Raji (cell line): ENCODE results near the gene TSPAN14.
A peak's percentile ranks its signal among the peaks of the same experiment; 100 is the strongest.

Experiments used
- POLR2A ChIP-seq: IDR thresholded peaks from 2 replicates; pipeline ENCODE4 v1.6.1; 2011; ENCODE audit warnings: low read depth, low read length, control low read depth; ENCODE audit not compliant: insufficient read depth

The TSPAN14 gene

GRCh38 chr10:80444646-80445319 is 9.3 kb upstream of the TSPAN14 start:
- TF ChIP-seq POLR2A = no peak

- TF ChIP-seq POLR2A = no peak
These were observed 6.5 kb upstream of the TSPAN14 start for GRCh38 chr10:80447436-80448190.

DNA sequence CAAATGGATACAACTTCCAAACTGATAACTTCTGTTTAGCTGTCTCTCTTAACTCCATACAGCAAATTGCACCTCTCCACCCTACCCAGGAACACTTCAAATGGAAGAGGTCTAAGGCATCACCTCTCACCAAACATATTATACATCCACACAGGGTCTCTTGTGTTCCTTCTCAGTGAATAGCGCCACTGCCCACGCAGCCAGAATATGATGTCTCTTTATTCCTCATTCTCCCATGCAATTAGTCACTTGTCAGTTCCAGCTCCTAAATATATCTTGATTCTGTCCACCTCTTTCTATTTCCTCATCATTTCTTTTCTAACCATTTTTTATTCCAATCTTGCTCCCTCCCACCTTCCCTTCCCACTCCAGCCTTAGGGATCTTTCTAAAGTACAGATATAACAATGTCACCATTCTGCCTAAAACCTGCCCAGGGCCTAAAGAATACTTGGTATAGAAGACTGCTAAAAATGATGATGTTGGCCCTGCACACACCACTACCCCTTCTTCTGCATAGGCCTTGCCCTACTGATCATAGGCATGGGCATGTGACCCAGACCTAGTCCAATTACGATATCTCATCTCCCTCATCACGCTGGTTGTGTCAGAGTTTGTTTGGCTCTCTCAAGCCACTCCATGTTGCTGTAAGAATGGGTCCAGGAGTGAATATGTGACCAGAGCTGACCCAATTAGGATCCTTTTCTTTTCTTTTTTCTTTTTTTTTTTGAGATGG is 5.7 kb upstream of the TSPAN14 start:
- no peak for TF ChIP-seq POLR2A

GRCh38 chr10:80449520-80449919 is 4.6 kb upstream of the TSPAN14 start:
- no peak for TF ChIP-seq POLR2A

GRCh38 chr10:80451132-80451531 is 3.0 kb upstream of the TSPAN14 start:
- TF ChIP-seq POLR2A = no peak

DNA sequence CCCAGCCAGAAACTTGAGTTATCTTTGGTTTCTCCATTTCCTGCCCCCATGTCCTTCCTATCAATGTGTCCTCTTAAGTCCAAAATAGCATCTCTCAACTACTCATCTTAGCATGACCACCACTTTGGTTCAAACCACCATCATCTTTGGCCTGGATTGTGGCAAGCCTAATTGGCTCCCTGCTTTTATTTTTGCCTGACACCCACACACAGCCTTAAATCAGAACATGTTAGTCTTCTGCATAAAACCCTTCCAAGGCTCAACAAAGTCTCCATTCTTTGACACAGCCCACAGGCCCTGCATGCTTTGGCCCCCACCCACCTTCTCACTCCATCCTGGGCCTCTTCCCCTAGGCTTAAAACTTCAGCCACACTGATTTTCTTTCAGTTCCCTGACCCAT is 2.0 kb upstream of the TSPAN14 start:
- TF ChIP-seq POLR2A = no peak

DNA sequence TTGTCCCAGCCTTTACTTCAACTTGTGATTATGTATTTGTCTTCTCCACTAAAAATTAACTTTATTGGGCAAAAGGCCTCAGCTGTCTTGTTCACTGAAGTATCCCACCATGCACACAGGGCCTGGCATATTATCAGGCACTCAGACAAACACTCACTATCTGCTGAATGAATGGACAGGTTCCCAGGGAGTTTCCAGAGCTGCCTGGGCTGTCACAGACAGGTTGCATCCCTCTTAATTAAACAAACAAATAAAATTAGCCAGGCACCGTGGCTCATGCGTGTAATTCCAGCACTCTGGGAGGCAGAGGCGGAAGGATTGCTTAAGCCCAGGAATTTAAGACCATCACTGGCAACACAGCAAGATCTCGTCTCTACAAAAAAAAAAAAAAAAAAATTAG is 1.5 kb upstream of the TSPAN14 start:
- TF ChIP-seq POLR2A = no peak

DNA sequence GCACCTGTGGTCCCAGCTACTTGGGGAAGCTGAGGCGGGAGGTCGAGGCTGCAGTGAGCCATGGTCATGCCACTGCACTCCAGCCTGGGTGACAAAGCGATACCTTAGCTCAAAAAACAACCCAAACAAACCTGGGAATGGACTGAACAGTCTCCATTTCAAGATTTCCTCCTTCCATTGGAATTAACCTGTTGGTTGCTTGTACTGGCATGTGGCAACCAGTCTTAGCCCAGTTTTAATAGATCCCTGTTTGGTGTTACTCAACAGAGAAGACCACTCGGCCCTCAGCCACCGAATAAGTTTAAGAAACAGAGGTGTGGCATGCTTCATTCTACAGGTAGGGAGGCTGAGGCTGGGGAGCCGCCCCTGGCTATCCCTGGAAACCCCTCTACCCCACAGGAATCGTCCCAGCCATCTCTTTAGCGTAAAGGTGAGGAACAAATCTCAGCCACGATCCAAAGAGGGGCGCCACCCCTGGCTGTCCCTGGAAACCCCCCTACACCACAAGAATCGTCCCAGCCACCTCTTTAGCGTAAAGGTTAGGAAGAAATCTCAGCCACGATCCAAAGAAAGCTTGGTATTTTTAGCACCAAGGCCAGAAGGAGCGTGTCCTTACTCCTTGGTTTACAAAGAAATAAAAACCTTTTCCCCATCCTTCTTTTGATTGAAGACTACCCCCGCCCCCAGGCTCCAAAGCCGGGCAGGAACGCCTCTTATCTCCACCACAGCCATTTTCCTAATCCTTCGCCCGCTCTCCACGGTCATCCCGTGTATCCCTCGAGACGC is 861 bp upstream of the TSPAN14 start:
- no peak for TF ChIP-seq POLR2A

DNA sequence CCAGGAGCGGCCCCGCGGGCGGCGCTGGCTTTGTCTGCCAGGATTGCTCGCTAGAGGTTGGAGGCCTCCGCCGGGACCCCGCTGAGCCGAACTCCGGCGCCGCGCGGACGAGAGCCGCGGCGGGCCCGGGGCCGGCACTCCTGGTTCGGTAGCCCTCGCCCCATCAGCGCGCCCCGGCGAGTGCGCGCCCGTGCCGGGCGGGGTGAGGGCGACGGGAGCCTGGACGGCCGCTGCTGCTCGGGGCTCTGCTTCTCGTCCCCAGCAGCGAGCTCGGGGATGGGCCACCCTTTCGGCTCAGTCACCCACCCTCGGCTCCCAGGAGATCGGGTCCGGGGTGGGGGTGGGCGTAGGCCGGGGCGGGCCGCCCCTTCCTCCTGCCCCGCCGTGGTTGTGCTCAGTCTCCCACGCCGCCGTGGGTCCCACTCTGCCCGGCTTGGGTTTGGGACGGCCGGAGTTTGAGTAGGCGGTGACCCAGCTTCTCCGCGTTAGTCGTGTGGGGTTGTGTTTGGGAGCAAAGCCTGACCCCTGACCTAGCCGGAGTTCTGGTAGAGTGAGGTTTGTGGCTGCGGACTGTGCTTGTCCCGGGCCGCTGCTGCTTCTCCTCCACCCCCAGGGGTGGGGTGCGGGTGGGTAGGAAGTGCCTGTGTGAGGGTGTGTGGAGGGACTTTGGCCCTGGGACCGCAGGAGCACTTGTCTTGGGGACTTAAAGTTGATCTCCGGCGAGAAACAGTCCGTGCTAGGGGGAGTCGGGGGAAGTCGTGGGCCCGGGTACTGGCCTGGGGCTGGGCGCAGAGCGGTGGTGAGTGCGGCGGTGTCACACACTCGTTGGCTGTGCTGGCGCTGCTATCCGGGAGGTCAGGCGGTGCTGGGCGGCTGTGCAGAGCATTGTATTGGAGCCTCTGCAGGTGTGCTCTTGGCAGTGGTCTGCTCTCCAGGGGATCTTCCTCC is 677 bp downstream of the TSPAN14 start:
- TF ChIP-seq POLR2A = peak; percentile 42

DNA sequence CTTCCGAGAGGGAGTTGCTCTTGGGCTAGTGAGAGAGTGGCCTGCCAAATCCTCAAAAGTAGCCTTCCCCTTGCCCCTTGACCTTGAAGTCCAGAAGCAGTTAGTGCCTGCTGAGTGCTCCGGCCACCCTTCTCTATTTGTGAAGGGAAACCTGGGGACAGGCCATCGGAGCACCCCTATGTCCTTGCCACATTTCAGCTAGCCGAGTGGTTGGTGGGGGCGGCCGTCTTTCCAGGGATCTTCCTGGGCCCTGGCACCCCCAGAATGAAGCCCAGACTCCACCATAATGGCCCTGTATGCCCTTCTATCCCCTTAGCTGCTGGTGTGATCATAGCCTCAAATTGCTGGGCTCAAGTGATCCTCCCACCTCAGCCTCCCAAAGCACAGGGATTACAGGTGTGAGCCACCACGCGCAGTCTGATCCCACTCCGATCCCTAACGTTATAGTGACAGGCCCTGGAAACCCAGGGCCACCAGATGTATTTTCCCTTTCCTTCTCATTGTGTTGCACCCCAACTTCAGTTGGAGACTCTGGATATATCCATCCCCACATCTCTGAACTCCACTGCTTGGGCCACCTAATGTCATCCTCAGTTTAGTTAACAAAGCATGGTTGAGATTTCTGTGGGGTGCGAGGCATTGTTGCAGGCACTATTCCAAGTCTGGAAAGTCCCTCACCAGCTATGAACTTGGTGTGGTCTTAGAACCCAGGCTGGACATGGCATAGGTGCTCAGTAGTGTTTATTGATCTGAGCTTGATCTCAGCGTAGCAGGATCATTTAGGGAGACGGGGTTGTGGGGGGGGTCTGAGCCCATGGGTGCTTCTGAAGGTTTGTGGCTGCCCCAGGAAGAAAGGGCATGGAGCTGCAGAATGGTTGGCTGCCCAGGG is 1.6 kb downstream of the TSPAN14 start:
- TF ChIP-seq POLR2A = no peak

- no peak for TF ChIP-seq POLR2A
These were observed 3.6 kb downstream of the TSPAN14 start for GRCh38 chr10:80457554-80458262.

- TF ChIP-seq POLR2A = no peak
These were observed 4.1 kb downstream of the TSPAN14 start for GRCh38 chr10:80458263-80458625.

DNA sequence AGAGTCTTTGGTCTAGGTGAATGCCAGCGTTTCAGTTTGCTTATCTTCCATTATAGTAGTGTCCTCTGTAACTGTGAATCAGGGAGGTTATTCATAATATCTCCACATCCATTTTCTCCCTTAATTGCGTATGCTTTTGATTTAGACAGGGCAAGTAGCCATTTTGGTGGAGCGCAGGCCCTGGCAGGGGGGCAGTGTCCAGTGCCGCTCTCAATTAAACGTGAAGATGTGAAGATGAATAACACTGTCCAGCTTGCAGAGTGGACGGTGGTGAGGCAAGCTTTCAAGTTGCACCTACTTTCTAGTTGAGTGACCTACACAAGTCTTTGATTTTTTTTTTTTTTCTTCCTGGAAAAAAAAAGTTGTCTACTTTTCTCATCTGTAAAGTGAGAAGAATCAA is 4.5 kb downstream of the TSPAN14 start:
- TF ChIP-seq POLR2A = no peak
